Activated CD4-positive, alpha-beta memory T cell treated with anti-CD3 and anti-CD28 coated beads, Interleukin-2, amount 10 ng/mL, durations not matched to agents 7 days and 5 days (primary cell): ENCODE measurements around the gene FMN2. TPM values are rescaled to one million over a fixed set of nuclear protein-coding genes. Genes with fewer than 3 reads are reported as not detected.
"Not testable (repeated sequence)": the region's sequence is repeated elsewhere in the genome, so short reads cannot be mapped to it uniquely, and the experiment has no call there.

Experiments used
- CTCF ChIA-PET: fragments of 350-600 bp; sonication (Branson Sonifier 250); formaldehyde crosslinking; loops from one replicate; lab custom pipeline; 2021; ENCODE audit warnings: antibody characterized with exemption, inconsistent platforms; lab: Charles Lee
- POLR2A ChIA-PET: fragments of 350-600 bp; sonication (Branson Sonifier 250); formaldehyde crosslinking; loops from one replicate; lab custom pipeline; 2021; ENCODE audit warnings: antibody characterized with exemption; lab: Charles Lee
- DNase-seq: peaks from one replicate; pipeline ENCODE4 v3.0.0-alpha.2; 2020
- H3K27ac Mint-ChIP-seq: one replicate; pipeline ENCODE4 v1.8.0; 2021; ENCODE audit warnings: mild to moderate bottlenecking, mixed read lengths
- H3K27me3 Mint-ChIP-seq: one replicate; pipeline ENCODE4 v1.8.0; 2021; ENCODE audit warnings: mixed read lengths
- H3K36me3 Mint-ChIP-seq: one replicate; pipeline ENCODE4 v1.8.0; 2021; ENCODE audit warnings: low read depth, mixed read lengths
- H3K4me1 Mint-ChIP-seq: one replicate; pipeline ENCODE4 v1.8.0; 2021; ENCODE audit warnings: mixed read lengths
- H3K4me3 Mint-ChIP-seq: one replicate; pipeline ENCODE4 v1.8.0; 2021; ENCODE audit warnings: mild to moderate bottlenecking, mixed read lengths
- H3K9me3 Mint-ChIP-seq: one replicate; pipeline ENCODE4 v1.8.0; 2021; ENCODE audit warnings: mixed read lengths
- total RNA-seq, 2 experiments: library from RNA; stranded (reverse); gene quantifications; one replicate each; pipeline ENCODE4 v1.2.3, GENCODE V29; 2021

The FMN2 gene
- total RNA-seq, 2 experiments from 2014 or later: not detected

DNA sequence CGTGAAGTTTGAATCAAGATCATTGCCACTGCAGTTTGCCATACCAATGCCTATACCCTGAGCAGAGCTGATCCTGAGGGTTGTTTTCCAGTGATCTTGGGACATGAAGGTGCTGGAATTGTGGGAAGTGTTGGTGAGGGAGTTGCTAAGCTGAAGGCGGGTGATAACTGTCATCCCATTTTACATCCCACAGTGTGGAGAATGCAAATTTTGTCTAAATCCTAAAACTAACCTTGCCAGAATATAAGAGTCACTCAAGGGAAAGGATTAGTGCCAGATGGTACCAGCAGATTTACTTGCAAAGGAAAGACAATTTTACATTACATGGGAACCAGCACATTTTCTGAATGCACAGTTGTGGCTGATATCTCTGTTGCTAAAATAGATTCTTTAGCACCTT lies 78.6 kb downstream of the FMN2 start:
- no peak for DNase-seq
- Mint-ChIP-seq H3K36me3 (no peaks in the 10 kb centered on the region), H3K9me3 (no peaks in the 10 kb centered on the region), H3K4me1 (no peaks in the 10 kb centered on the region), H3K4me3 (no peak overlapping the region), H3K27ac (no peak overlapping the region), H3K27me3 (no peaks in the 10 kb centered on the region)
- CTCF ChIA-PET: no interaction called here
- POLR2A ChIA-PET: no interaction called here

GRCh38 chr1:240170806-240171205 lies 79.1 kb downstream of the FMN2 start:
- Mint-ChIP-seq H3K27ac (no peak overlapping the region), H3K27me3 (no peaks in the 10 kb centered on the region), H3K9me3 (no peaks in the 10 kb centered on the region), H3K4me1 (no peaks in the 10 kb centered on the region), H3K36me3 (no peaks in the 10 kb centered on the region), H3K4me3 (no peak overlapping the region)
- no peak for DNase-seq
- ChIA-PET CTCF (no interaction called here), POLR2A (no interaction called here)

GRCh38 chr1:240171907-240172306 lies 80.2 kb downstream of the FMN2 start:
- H3K9me3 Mint-ChIP-seq: no peaks in the 10 kb centered on the region
- H3K4me1 Mint-ChIP-seq: no peaks in the 10 kb centered on the region
- CTCF ChIA-PET: no interaction called here
- no peak for DNase-seq
- H3K27ac Mint-ChIP-seq: no peak overlapping the region
- no peaks in the 10 kb centered on the region for H3K27me3 Mint-ChIP-seq
- POLR2A ChIA-PET: no interaction called here
- H3K36me3 Mint-ChIP-seq: no peaks in the 10 kb centered on the region
- no peak overlapping the region for H3K4me3 Mint-ChIP-seq

GRCh38 chr1:240173836-240174235 lies 82.2 kb downstream of the FMN2 start:
- DNase-seq: no peak
- no peak overlapping the region for H3K4me3 Mint-ChIP-seq
- ChIA-PET CTCF (no interaction called here), POLR2A (interaction anchor here (0.7 kb wide), 1 partner anchor 11 kb away, joined by 3 read pairs; no protein-coding TSS in a partner anchor)
- H3K36me3 Mint-ChIP-seq: no peaks in the 10 kb centered on the region
- H3K9me3 Mint-ChIP-seq: no peaks in the 10 kb centered on the region
- H3K4me1 Mint-ChIP-seq: no peaks in the 10 kb centered on the region
- H3K27me3 Mint-ChIP-seq: no peaks in the 10 kb centered on the region
- H3K27ac Mint-ChIP-seq: no peak overlapping the region

DNA sequence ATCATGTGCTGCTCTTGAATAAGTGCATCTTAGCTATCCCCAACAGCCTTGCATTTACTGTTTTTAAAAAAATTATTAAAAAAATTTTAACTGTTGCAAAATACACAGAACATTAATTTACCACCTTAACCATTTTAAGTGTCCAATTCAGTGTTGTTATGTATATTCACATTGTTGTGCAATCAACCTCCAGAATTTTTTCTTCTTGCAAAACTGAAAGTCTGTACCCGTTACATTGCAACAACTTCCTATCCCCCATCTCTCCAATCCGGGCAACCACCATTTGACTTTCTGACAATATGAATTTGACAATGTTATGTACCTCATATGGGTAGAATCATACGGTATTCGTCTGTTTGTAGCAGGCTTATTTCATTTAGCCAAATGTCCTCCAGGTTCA lies 83.1 kb downstream of the FMN2 start:
- no peaks in the 10 kb centered on the region for H3K4me1 Mint-ChIP-seq
- CTCF ChIA-PET: no interaction called here
- POLR2A ChIA-PET: no interaction called here
- H3K9me3 Mint-ChIP-seq: no peaks in the 10 kb centered on the region
- no peak overlapping the region for H3K4me3 Mint-ChIP-seq
- no peak for DNase-seq
- no peaks in the 10 kb centered on the region for H3K27me3 Mint-ChIP-seq
- H3K36me3 Mint-ChIP-seq: no peaks in the 10 kb centered on the region
- no peak overlapping the region for H3K27ac Mint-ChIP-seq

GRCh38 chr1:240178366-240178765 lies 86.7 kb downstream of the FMN2 start:
- ChIA-PET POLR2A (no interaction called here), CTCF (no interaction called here)
- Mint-ChIP-seq H3K27me3 (no peaks in the 10 kb centered on the region), H3K27ac (no peak overlapping the region), H3K4me1 (no peaks in the 10 kb centered on the region), H3K36me3 (no peaks in the 10 kb centered on the region), H3K4me3 (no peak overlapping the region), H3K9me3 (no peaks in the 10 kb centered on the region)
- no peak for DNase-seq

GRCh38 chr1:240184682-240185081 lies 93.0 kb downstream of the FMN2 start:
- CTCF ChIA-PET, H3K9me3 Mint-ChIP-seq, H3K4me3 Mint-ChIP-seq, H3K36me3 Mint-ChIP-seq, H3K27ac Mint-ChIP-seq, H3K27me3 Mint-ChIP-seq, H3K4me1 Mint-ChIP-seq, DNase-seq, POLR2A ChIA-PET: not testable (repeated sequence)

GRCh38 chr1:240188139-240188538 lies 96.5 kb downstream of the FMN2 start:
- Mint-ChIP-seq H3K9me3 (no peaks in the 10 kb centered on the region), H3K36me3 (no peaks in the 10 kb centered on the region), H3K4me3 (no peak overlapping the region), H3K4me1 (no peaks in the 10 kb centered on the region), H3K27me3 (peaks cover 4% of the 10 kb centered on the region), H3K27ac (no peak overlapping the region)
- no peak for DNase-seq
- CTCF ChIA-PET: interaction anchor here (1.1 to 2.0 kb wide), 2 partner anchors 11 to 38 kb away, joined by 3 to 5 read pairs; no protein-coding TSS in a partner anchor
- POLR2A ChIA-PET: no interaction called here

- Mint-ChIP-seq H3K36me3 (no peaks in the 10 kb centered on the region), H3K9me3 (no peaks in the 10 kb centered on the region), H3K27ac (no peak overlapping the region), H3K4me1 (no peaks in the 10 kb centered on the region), H3K27me3 (peaks cover 4% of the 10 kb centered on the region), H3K4me3 (no peak overlapping the region)
- CTCF ChIA-PET: interaction anchor here (0.8 to 2.0 kb wide), 6 partner anchors 10 to 752 kb away, joined by 3 to 5 read pairs (median 4); no protein-coding TSS in a partner anchor
- POLR2A ChIA-PET: no interaction called here
- DNase-seq: no peak
Observed at GRCh38 chr1:240189386-240189989, 97.8 kb downstream of the FMN2 start.

GRCh38 chr1:240190881-240191401 lies 99.3 kb downstream of the FMN2 start:
- Mint-ChIP-seq H3K36me3 (no peaks in the 10 kb centered on the region), H3K4me1 (no peaks in the 10 kb centered on the region), H3K27ac (no peak overlapping the region), H3K9me3 (no peaks in the 10 kb centered on the region), H3K4me3 (no peak overlapping the region), H3K27me3 (peaks cover 4% of the 10 kb centered on the region)
- no peak for DNase-seq
- ChIA-PET POLR2A (no interaction called here), CTCF (no interaction called here)

GRCh38 chr1:240192851-240193250 lies 101.2 kb downstream of the FMN2 start:
- DNase-seq: no peak
- H3K4me3 Mint-ChIP-seq: no peak overlapping the region
- no peak overlapping the region for H3K27ac Mint-ChIP-seq
- POLR2A ChIA-PET: no interaction called here
- peaks cover 4% of the 10 kb centered on the region for H3K27me3 Mint-ChIP-seq
- no peaks in the 10 kb centered on the region for H3K36me3 Mint-ChIP-seq
- H3K9me3 Mint-ChIP-seq: no peaks in the 10 kb centered on the region
- CTCF ChIA-PET: no interaction called here
- no peaks in the 10 kb centered on the region for H3K4me1 Mint-ChIP-seq

DNA sequence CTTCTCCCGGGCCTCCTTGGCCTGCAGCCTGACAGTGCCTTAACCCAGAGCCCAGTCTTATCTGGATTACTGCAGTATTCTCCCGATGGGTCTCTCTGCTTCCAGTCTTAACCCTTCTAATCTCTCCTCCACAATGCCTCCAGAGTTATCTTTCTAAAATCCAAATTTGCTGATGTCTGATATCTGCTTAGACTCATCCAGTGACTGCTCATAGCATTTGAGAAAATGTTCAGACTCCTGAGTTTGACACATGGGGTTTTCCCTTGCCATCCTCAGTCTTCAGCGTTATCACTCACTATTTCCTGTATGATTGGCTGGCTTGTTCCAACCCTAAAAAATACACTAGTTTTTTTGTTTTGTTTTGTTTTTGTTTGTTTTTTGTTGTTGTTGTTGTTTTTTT lies 102.0 kb downstream of the FMN2 start:
- Mint-ChIP-seq H3K4me1 (no peaks in the 10 kb centered on the region), H3K27ac (no peak overlapping the region), H3K4me3 (no peak overlapping the region), H3K9me3 (no peaks in the 10 kb centered on the region), H3K27me3 (peaks cover 4% of the 10 kb centered on the region), H3K36me3 (no peaks in the 10 kb centered on the region)
- ChIA-PET POLR2A (no interaction called here), CTCF (no interaction called here)
- DNase-seq: no peak

- H3K4me1 Mint-ChIP-seq: no peaks in the 10 kb centered on the region
- POLR2A ChIA-PET: no interaction called here
- no peaks in the 10 kb centered on the region for H3K9me3 Mint-ChIP-seq
- H3K4me3 Mint-ChIP-seq: no peak overlapping the region
- CTCF ChIA-PET: no interaction called here
- H3K36me3 Mint-ChIP-seq: no peaks in the 10 kb centered on the region
- DNase-seq: no peak
- no peak overlapping the region for H3K27ac Mint-ChIP-seq
- peaks cover 4% of the 10 kb centered on the region for H3K27me3 Mint-ChIP-seq
Observed at GRCh38 chr1:240194120-240194519, 102.4 kb downstream of the FMN2 start.

- Mint-ChIP-seq H3K4me1 (no peaks in the 10 kb centered on the region), H3K27me3 (no peaks in the 10 kb centered on the region), H3K4me3 (no peak overlapping the region), H3K27ac (no peak overlapping the region), H3K36me3 (no peaks in the 10 kb centered on the region), H3K9me3 (peaks cover 2% of the 10 kb centered on the region)
- DNase-seq: no peak
- POLR2A ChIA-PET: no interaction called here
- CTCF ChIA-PET: no interaction called here
Observed at GRCh38 chr1:240198376-240198775, 106.7 kb downstream of the FMN2 start.
